Thoracic aorta (tissue), 2 donors: ENCODE results near the gene PTPRN2. TPM values are rescaled to one million over a fixed set of nuclear protein-coding genes. Genes with fewer than 3 reads are reported as not detected.
"Not testable (repeated sequence)": the region's sequence is repeated elsewhere in the genome, so short reads cannot be mapped to it uniquely, and the experiment has no call there.

ENCODE experiments used
- ATAC-seq: fragments of 150-250 bp; one replicate; pipeline ENCODE4 v1.8.0; 2017; ENCODE audit warnings: low read depth; ENCODE audit not compliant: insufficient number of reproducible peaks, low FRiP score
- DNase-seq: peaks from one replicate; pipeline ENCODE4 v3.0.0-alpha.2; 2020; ENCODE audit warnings: low spot score
- H3K27ac ChIP-seq, 2 donors: fragments of 200-600 bp; sonication (generic); 1 replicate in 1 of 2; 2 replicates in 1 of 2; pipeline ENCODE4 v1.5.1; 2016; ENCODE audit warnings: mild to moderate bottlenecking in 2 of 2, moderate library complexity in 2 of 2
- H3K27me3 ChIP-seq: fragments of 200-600 bp; sonication (generic); replicated peaks from 2 replicates; pipeline ENCODE4 v1.6.0; 2016; ENCODE audit warnings: mild to moderate bottlenecking; ENCODE audit not compliant: insufficient read depth
- H3K36me3 ChIP-seq: fragments of 200-600 bp; sonication (generic); one replicate; pipeline ENCODE4 v1.5.1; 2016
- H3K4me1 ChIP-seq, 2 donors: fragments of 200-600 bp; sonication (generic); 1 replicate in 1 of 2; 2 replicates in 1 of 2; pipeline versions ENCODE4 v1.5.1 to v1.6.0; 2016; ENCODE audit warnings: low read depth in 2 of 2, mild to moderate bottlenecking in 1 of 2; ENCODE audit not compliant: control insufficient read depth in 1 of 2
- H3K4me3 ChIP-seq: fragments of 200-600 bp; sonication (generic); 2 replicates; pipeline ENCODE4 v1.5.1; 2016; ENCODE audit warnings: mild to moderate bottlenecking
- H3K9me3 ChIP-seq: fragments of 200-600 bp; sonication (generic); 2 replicates; pipeline ENCODE4 v1.5.1; 2016
- CTCF ChIP-seq: fragments of 200-600 bp; sonication (generic); IDR thresholded peaks from one replicate; pipeline ENCODE4 v1.5.1; 2019; ENCODE audit warnings: antibody characterized with exemption
- total RNA-seq, 2 donors: library from RNA; depleted of rRNA; stranded (reverse); fragments of >200 nt; gene quantifications; one replicate each; pipeline versions ENCODE4 v1.1.0 to v1.2.3, GENCODE V29; 2016

PTPRN2 gene
- total RNA-seq, 2 donors from 2014 or later, result 2.2 to 3.1 TPM

GRCh38 chr7:157923903-157924630, 663.6 kb downstream of the PTPRN2 start:
- H3K4me3 ChIP-seq, result no peak overlapping the region
- no peaks in the 10 kb centered on the region for H3K36me3 ChIP-seq
- DNase-seq, result no peak
- ATAC-seq, result no peak
- H3K9me3 ChIP-seq, result no peaks in the 10 kb centered on the region
- no peak for TF ChIP-seq CTCF
- H3K27me3 ChIP-seq, result no peaks in the 10 kb centered on the region
- no peaks in the 10 kb centered on the region for H3K4me1 ChIP-seq
- H3K27ac ChIP-seq, result no peak overlapping the region

- no peaks in the 10 kb centered on the region for H3K9me3 ChIP-seq
- no peaks in the 10 kb centered on the region for H3K4me1 ChIP-seq
- no peaks in the 10 kb centered on the region for H3K27me3 ChIP-seq
- DNase-seq, result no peak
- no peak for TF ChIP-seq CTCF
- no peak for ATAC-seq
- H3K36me3 ChIP-seq, result no peaks in the 10 kb centered on the region
- no peak overlapping the region for H3K27ac ChIP-seq
- H3K4me3 ChIP-seq, result no peak overlapping the region
Observed at GRCh38 chr7:157922576-157922975, 665.0 kb downstream of the PTPRN2 start.

- no peak overlapping the region for H3K27ac ChIP-seq
- DNase-seq (no peak), ATAC-seq (no peak)
- H3K36me3 ChIP-seq, result no peaks in the 10 kb centered on the region
- H3K4me3 ChIP-seq, result no peak overlapping the region
- peaks cover 4% of the 10 kb centered on the region for H3K9me3 ChIP-seq
- no peak for TF ChIP-seq CTCF
- H3K4me1 ChIP-seq, result no peaks in the 10 kb centered on the region
- H3K27me3 ChIP-seq, result no peaks in the 10 kb centered on the region
Observed at GRCh38 chr7:157918326-157919080, 669.1 kb downstream of the PTPRN2 start.

GRCh38 chr7:157916946-157917640, 670.5 kb downstream of the PTPRN2 start:
- Histone ChIP-seq H3K9me3 (peaks cover 4% of the 10 kb centered on the region), H3K27ac (no peak overlapping the region), H3K4me3 (no peak overlapping the region), H3K27me3 (no peaks in the 10 kb centered on the region), H3K4me1 (no peaks in the 10 kb centered on the region), H3K36me3 (no peaks in the 10 kb centered on the region)
- ATAC-seq (no peak), DNase-seq (no peak)
- TF ChIP-seq CTCF, result no peak

- no peak overlapping the region for H3K4me3 ChIP-seq
- no peaks in the 10 kb centered on the region for H3K4me1 ChIP-seq
- H3K9me3 ChIP-seq, result peaks cover 4% of the 10 kb centered on the region
- H3K27me3 ChIP-seq, result no peaks in the 10 kb centered on the region
- no peak overlapping the region for H3K27ac ChIP-seq
- DNase-seq (no peak), ATAC-seq (no peak)
- TF ChIP-seq CTCF, result no peak
- H3K36me3 ChIP-seq, result no peaks in the 10 kb centered on the region
Observed at GRCh38 chr7:157910446-157910845, 677.2 kb downstream of the PTPRN2 start.

- ATAC-seq, H3K4me1 ChIP-seq, H3K27me3 ChIP-seq, H3K9me3 ChIP-seq, H3K4me3 ChIP-seq, DNase-seq, H3K27ac ChIP-seq, H3K36me3 ChIP-seq: not testable (repeated sequence)
Observed at GRCh38 chr7:157910045-157910444, 677.6 kb downstream of the PTPRN2 start.
